Measurements from ENCODE around the gene CHRNB4.
"Not testable (repeated sequence)": the region's sequence is repeated elsewhere in the genome, so short reads cannot be mapped to it uniquely, and the experiment has no call there.

CHRNB4 gene

GRCh38 chr15:78641102-78641748 is at the start of gene CHRNB4:
Gene CHRNB4, minus strand, starts transcription at chr15:78641210. Its CDS starts 77 bp downstream, at chr15:78641133.
- DNase-seq: no peak

GRCh38 chr15:78689626-78690025 is 48.6 kb upstream of the CHRNB4 start:
- no peak for DNase-seq

GRCh38 chr15:78685925-78686324 is 44.9 kb upstream of the CHRNB4 start:
- no peak for DNase-seq

- DNase-seq: no peak
Measured at GRCh38 chr15:78685159-78685921, 44.3 kb upstream of the CHRNB4 start.

- no peak for DNase-seq
Measured at GRCh38 chr15:78684657-78685056, 43.6 kb upstream of the CHRNB4 start.

- not testable (repeated sequence) for DNase-seq
Measured at GRCh38 chr15:78683599-78683998, 42.6 kb upstream of the CHRNB4 start.

- no peak for DNase-seq
Measured at GRCh38 chr15:78682693-78683410, 41.8 kb upstream of the CHRNB4 start.

GRCh38 chr15:78682004-78682651 is 41.1 kb upstream of the CHRNB4 start:
- DNase-seq: no peak

- no peak for DNase-seq
Measured at GRCh38 chr15:78681281-78682003, 40.4 kb upstream of the CHRNB4 start.

- no peak for DNase-seq
Measured at GRCh38 chr15:78680431-78681075, 39.5 kb upstream of the CHRNB4 start.

GRCh38 chr15:78679089-78679511 is 38.1 kb upstream of the CHRNB4 start:
- no peak for DNase-seq

GRCh38 chr15:78676424-78677110 is 35.6 kb upstream of the CHRNB4 start:
- no peak for DNase-seq

- no peak for DNase-seq
Measured at GRCh38 chr15:78675617-78676360, 34.8 kb upstream of the CHRNB4 start.

- no peak for DNase-seq
Measured at GRCh38 chr15:78675206-78675605, 34.2 kb upstream of the CHRNB4 start.

GRCh38 chr15:78673917-78674444 is 33.0 kb upstream of the CHRNB4 start:
- no peak for DNase-seq

- no peak for DNase-seq
Measured at GRCh38 chr15:78673476-78673875, 32.5 kb upstream of the CHRNB4 start.

GRCh38 chr15:78672285-78673014 is 31.4 kb upstream of the CHRNB4 start:
- no peak for DNase-seq

GRCh38 chr15:78671626-78672211 is 30.7 kb upstream of the CHRNB4 start:
- DNase-seq: no peak

- no peak for DNase-seq
Measured at GRCh38 chr15:78668987-78669386, 28.0 kb upstream of the CHRNB4 start.

Data from midbrain (tissue), 1 donor.